ENCODE measurements around the gene PDHB. TPM values are rescaled to one million over a fixed set of nuclear protein-coding genes. Genes with fewer than 3 reads are reported as not detected.

PDHB gene
- total and polyA plus RNA-seq, 2 of the 13 experiments (the other 11 are each of a cell fraction or from before 2014, with no cell fraction given), result 108 to 153 TPM

DNA sequence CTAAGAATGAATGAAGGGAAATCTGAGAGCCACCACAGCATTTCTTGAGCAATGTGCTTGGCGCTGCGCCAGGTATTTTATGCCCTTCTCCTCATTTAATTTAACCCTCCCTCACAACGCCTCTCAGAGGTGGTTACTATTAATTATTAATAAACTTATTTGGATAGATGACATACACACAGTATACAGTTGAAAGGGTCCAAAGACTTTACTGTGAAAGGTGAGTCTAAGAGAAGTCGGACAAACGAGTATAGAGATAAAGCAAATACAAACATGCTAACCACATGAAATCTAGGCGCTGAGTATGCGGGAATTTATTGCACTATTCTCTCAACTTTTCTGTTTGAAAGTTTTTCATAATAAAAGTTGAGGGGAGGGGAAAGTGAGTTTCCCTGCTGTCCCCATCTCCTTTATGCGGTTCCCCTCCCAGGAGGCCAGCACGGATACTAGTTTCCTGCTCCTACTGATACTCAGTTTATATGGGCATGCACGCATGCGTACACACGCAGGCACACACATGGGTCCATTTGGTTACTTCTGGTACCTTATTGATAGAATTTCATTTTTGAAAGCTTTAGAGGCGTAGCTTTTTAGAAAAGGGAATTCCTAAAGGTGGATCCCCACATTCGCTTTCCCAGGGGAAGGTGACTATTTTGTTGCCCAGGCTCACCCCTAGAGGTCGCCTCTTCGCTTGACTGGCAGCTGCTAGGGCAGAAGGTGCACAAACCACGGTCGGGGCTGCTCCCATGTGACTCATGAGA lies 29.7 kb upstream of the PDHB start (continued):
- TF ChIP-seq, protein P1, sequence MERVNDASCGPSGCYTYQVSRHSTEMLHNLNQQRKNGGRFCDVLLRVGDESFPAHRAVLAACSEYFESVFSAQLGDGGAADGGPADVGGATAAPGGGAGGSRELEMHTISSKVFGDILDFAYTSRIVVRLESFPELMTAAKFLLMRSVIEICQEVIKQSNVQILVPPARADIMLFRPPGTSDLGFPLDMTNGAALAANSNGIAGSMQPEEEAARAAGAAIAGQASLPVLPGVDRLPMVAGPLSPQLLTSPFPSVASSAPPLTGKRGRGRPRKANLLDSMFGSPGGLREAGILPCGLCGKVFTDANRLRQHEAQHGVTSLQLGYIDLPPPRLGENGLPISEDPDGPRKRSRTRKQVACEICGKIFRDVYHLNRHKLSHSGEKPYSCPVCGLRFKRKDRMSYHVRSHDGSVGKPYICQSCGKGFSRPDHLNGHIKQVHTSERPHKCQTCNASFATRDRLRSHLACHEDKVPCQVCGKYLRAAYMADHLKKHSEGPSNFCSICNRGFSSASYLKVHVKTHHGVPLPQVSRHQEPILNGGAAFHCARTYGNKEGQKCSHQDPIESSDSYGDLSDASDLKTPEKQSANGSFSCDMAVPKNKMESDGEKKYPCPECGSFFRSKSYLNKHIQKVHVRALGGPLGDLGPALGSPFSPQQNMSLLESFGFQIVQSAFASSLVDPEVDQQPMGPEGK (CRISPR knock-in tag; IDR thresholded peaks at IDR 0.05), result peak; percentile 41; the same call in 1 of the 2 replicates
- TF ChIP-seq YEATS2 (CRISPR knock-in tag; IDR thresholded peaks at IDR 0.05; ENCODE audit: borderline replicate concordance) (peak; percentile 30; the same call in 1 of the 2 replicates), KAT2B (IDR thresholded peaks at IDR 0.05; ENCODE audit: borderline replicate concordance, low read depth, low read length) (no peak), RXRB (CRISPR knock-in tag; IDR thresholded peaks at IDR 0.05; ENCODE audit: borderline replicate concordance) (no peak; the same call in 1 of the 2 replicates), CREM (IDR thresholded peaks at IDR 0.05) (no peak), CREM (CRISPR knock-in tag; IDR thresholded peaks at IDR 0.05) (no peak), ZNF614 (CRISPR knock-in tag; IDR thresholded peaks at IDR 0.05; ENCODE audit: borderline replicate concordance) (peak; percentile 45; the same call in 1 of the 2 replicates), ZNF292 (CRISPR knock-in tag; IDR thresholded peaks at IDR 0.05; ENCODE audit: borderline replicate concordance, low read depth) (no peak), ZNF569 (CRISPR knock-in tag; IDR thresholded peaks at IDR 0.05; ENCODE audit: borderline replicate concordance) (no peak), MIER3 (CRISPR knock-in tag; IDR thresholded peaks at IDR 0.05; ENCODE audit: borderline replicate concordance) (no peak), ZNF773 (CRISPR knock-in tag; IDR thresholded peaks at IDR 0.05; ENCODE audit: borderline replicate concordance) (no peak), TSC22D2 (CRISPR knock-in tag; IDR thresholded peaks at IDR 0.05; ENCODE audit: borderline replicate concordance) (no peak), BORCS8-MEF2B (CRISPR knock-in tag; IDR thresholded peaks at IDR 0.05) (peak; percentile 75)
- TF ChIP-seq, protein P2, sequence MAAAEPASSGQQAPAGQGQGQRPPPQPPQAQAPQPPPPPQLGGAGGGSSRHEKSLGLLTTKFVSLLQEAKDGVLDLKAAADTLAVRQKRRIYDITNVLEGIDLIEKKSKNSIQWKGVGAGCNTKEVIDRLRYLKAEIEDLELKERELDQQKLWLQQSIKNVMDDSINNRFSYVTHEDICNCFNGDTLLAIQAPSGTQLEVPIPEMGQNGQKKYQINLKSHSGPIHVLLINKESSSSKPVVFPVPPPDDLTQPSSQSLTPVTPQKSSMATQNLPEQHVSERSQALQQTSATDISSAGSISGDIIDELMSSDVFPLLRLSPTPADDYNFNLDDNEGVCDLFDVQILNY (CRISPR knock-in tag; conservative IDR thresholded peaks at IDR 0.05), result no peak
- TF ChIP-seq, protein P3, sequence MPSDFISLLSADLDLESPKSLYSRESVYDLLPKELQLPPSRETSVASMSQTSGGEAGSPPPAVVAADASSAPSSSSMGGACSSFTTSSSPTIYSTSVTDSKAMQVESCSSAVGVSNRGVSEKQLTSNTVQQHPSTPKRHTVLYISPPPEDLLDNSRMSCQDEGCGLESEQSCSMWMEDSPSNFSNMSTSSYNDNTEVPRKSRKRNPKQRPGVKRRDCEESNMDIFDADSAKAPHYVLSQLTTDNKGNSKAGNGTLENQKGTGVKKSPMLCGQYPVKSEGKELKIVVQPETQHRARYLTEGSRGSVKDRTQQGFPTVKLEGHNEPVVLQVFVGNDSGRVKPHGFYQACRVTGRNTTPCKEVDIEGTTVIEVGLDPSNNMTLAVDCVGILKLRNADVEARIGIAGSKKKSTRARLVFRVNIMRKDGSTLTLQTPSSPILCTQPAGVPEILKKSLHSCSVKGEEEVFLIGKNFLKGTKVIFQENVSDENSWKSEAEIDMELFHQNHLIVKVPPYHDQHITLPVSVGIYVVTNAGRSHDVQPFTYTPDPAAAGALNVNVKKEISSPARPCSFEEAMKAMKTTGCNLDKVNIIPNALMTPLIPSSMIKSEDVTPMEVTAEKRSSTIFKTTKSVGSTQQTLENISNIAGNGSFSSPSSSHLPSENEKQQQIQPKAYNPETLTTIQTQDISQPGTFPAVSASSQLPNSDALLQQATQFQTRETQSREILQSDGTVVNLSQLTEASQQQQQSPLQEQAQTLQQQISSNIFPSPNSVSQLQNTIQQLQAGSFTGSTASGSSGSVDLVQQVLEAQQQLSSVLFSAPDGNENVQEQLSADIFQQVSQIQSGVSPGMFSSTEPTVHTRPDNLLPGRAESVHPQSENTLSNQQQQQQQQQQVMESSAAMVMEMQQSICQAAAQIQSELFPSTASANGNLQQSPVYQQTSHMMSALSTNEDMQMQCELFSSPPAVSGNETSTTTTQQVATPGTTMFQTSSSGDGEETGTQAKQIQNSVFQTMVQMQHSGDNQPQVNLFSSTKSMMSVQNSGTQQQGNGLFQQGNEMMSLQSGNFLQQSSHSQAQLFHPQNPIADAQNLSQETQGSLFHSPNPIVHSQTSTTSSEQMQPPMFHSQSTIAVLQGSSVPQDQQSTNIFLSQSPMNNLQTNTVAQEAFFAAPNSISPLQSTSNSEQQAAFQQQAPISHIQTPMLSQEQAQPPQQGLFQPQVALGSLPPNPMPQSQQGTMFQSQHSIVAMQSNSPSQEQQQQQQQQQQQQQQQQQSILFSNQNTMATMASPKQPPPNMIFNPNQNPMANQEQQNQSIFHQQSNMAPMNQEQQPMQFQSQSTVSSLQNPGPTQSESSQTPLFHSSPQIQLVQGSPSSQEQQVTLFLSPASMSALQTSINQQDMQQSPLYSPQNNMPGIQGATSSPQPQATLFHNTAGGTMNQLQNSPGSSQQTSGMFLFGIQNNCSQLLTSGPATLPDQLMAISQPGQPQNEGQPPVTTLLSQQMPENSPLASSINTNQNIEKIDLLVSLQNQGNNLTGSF (CRISPR knock-in tag; IDR thresholded peaks at IDR 0.05), result no peak
- TF ChIP-seq, protein P4, sequence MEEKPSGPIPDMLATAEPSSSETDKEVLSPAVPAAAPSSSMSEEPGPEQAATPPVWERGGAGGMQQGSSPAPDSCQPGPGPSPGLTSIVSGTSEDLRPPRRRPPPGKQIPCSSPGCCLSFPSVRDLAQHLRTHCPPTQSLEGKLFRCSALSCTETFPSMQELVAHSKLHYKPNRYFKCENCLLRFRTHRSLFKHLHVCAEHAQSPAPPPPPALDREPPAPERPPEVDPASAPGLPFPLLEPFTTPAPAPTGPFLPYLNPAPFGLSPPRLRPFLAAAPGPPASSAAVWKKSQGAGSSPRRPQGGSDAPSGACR (CRISPR knock-in tag; IDR thresholded peaks at IDR 0.05), result no peak; the same call in 1 of the 2 replicates
- TF ChIP-seq, protein P5, sequence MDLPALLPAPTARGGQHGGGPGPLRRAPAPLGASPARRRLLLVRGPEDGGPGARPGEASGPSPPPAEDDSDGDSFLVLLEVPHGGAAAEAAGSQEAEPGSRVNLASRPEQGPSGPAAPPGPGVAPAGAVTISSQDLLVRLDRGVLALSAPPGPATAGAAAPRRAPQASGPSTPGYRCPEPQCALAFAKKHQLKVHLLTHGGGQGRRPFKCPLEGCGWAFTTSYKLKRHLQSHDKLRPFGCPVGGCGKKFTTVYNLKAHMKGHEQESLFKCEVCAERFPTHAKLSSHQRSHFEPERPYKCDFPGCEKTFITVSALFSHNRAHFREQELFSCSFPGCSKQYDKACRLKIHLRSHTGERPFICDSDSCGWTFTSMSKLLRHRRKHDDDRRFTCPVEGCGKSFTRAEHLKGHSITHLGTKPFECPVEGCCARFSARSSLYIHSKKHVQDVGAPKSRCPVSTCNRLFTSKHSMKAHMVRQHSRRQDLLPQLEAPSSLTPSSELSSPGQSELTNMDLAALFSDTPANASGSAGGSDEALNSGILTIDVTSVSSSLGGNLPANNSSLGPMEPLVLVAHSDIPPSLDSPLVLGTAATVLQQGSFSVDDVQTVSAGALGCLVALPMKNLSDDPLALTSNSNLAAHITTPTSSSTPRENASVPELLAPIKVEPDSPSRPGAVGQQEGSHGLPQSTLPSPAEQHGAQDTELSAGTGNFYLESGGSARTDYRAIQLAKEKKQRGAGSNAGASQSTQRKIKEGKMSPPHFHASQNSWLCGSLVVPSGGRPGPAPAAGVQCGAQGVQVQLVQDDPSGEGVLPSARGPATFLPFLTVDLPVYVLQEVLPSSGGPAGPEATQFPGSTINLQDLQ (CRISPR knock-in tag; IDR thresholded peaks at IDR 0.05), result no peak

Data from HepG2 (cell line).